GM18505 (cell line): ENCODE data around the gene DGKG.
A peak's percentile ranks its signal among the peaks of the same experiment; 100 is the strongest.

Source experiments
- ATAC-seq: cut with Tn5 transposase; IDR thresholded peaks from one replicate; pipeline ENCODE4 v1.9.1; 2021; ENCODE audit not compliant: unreplicated experiment
- POLR2A ChIP-seq: IDR thresholded peaks from 4 replicates; pipeline ENCODE4 v1.6.1; 2011; ENCODE audit warnings: borderline replicate concordance; ENCODE audit not compliant: insufficient read depth, insufficient read length; ENCODE audit errors: extremely low read depth

The DGKG gene

GRCh38 chr3:186160691-186161243 is 201.3 kb downstream of the DGKG start:
- TF ChIP-seq POLR2A, result no peak
- ATAC-seq, result no peak

- TF ChIP-seq POLR2A, result no peak
- ATAC-seq, result no peak
Measured at GRCh38 chr3:186154641-186155040, 207.4 kb downstream of the DGKG start.

DNA sequence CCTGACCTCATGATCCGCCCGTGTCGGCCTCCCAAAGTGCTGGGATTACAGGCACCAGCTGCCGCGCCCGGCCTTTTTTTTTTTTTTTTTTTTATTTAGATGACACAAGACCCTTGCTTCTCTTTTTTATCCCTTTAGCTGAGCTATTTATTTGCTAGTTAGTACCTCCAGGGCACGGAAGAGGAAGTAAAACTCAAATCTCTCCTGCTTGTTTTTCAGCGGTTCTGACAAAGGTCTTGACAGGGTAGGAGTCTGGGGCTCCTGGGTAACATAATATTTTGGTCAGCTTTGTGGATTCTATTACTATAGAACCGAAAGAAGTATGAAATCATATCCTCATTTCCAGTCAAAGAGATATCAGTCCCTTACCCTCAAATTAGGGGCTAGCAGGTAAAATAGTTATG is 209.1 kb downstream of the DGKG start:
- peak; percentile 93 for ATAC-seq

GRCh38 chr3:186152361-186152798 is 209.7 kb downstream of the DGKG start:
- ATAC-seq, result peak; percentile 22
- no peak for TF ChIP-seq POLR2A

More for the DNA sequence above, 209.1 kb downstream of the DGKG start:
- no peak for TF ChIP-seq POLR2A

DNA sequence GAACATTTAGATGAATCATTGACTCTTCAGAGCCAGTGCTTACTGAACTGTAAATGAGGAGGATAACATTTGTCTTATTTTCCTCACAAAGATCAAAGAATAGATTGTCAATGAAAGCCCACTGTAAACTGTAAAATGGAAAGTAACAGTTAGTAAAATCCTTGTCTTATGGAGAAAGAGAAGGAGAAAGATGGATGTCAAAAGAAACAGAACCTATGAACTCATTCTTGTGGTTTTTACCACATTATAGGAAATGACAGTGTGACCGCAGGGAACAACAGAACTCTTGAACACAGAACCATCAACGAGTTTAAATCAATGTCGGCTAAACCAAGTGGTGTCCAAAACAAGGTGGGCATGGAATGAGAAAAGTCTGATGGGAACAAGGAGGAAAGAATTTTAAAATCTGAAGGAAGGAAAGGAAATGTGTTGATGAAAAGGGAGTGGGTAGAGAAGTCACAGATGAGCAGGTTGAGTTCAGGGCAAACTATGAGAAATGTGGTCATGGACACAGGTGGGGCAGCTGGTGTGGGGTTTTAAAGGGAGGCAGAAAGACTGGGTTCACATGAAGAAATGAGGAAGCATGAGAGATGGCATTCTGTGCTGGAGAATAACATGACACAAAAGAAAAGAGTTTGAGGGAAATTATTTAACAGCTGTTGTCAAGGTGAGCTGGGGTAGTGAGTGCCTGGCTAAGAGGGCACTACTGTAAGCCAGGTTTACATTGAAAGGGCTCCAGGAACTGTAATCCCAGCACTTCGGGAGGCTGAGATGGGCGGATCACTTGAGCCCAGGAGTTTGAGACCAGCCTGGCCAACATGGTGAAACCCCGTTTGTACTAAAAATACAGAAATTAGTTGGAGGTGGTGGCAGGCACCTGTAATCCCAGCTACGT is 210.7 kb downstream of the DGKG start:
- no peak for ATAC-seq

GRCh38 chr3:186150041-186150830 is 211.8 kb downstream of the DGKG start:
- ATAC-seq, result no peak
- no peak for TF ChIP-seq POLR2A

More for the DNA sequence above, 210.7 kb downstream of the DGKG start:
- TF ChIP-seq POLR2A, result no peak

DNA sequence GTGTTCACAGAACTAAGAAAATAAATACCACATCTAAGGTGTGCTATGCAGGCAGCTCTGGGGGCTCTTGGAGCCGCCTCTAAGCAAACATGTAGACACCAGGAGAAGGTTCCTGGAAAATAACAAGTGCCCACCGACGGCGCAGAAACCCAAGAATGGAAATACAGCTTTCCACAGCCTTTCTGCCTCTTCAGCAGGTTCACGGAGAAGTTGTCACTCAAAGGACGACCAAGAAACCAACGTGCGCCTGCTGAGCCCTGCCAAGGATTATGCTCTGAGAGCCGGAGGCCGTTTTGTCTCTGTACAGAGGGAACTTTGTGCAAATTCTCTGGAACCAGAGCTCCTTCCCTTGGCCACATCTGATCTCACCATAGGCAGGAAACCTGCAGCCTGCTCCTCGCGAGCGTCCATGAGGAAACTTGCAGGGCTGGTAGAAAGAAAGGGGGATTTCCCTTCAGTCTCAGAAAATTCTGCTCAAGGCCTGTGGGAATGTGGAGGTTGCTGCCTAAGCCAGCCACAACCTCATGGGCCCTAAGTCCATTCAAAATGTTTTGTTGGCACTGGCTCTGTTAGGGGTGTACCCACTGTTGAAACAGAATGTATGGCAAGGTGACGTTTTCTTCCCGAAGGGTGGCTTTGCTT is 212.6 kb downstream of the DGKG start:
- ATAC-seq, result no peak

DNA sequence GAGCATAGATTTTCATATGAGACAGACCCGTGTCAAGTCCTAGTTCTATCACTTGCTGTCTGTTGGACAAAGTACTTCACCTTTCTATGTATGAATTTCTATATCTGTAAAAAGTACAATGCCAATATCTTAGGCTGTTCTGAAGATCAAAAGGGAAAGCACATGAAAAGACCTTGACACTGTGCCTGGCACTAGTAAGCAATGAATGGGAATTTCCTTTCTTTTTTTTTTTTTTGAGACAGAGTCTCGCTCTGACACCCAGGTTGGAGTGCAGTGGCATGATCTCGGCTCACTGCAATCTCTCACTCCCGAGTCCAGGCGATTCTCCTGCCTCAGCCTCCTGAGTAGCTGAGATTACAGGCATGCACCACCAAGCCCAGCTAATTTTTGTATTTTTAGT is 217.8 kb downstream of the DGKG start:
- ATAC-seq, result no peak
- TF ChIP-seq POLR2A, result no peak

More for the DNA sequence above, 212.6 kb downstream of the DGKG start:
- no peak for TF ChIP-seq POLR2A

DNA sequence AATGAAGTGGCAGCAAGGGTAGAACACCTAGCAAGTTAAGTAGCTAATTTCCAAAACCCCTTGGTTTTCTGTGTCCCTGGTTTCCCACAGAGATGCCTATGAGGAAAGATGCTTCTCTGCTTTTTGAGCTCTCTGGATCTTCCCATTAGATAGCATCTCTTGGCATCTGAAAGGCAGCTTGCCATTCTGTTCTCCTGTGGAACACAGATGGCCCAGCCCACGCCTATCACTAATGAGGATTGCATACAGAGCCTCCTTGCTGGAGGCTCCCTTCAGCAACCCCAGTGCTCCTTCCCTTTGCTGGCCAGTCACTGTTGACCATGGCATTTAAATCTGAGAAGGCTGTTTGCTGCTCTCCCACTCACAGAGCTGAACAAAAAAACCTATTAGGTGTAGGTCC is 218.8 kb downstream of the DGKG start:
- TF ChIP-seq POLR2A, result no peak
- no peak for ATAC-seq

GRCh38 chr3:186142393-186142932 is 219.6 kb downstream of the DGKG start:
- no peak for TF ChIP-seq POLR2A
- no peak for ATAC-seq

- TF ChIP-seq POLR2A, result no peak
- ATAC-seq, result no peak
Measured at GRCh38 chr3:186141790-186142189, 220.2 kb downstream of the DGKG start.

- no peak for ATAC-seq
- no peak for TF ChIP-seq POLR2A
Measured at GRCh38 chr3:186138272-186138981, 223.6 kb downstream of the DGKG start.
